ENCODE data around the gene SLCO4A1.

GRCh38 chr20:62631336-62632308 lies 10.7 kb upstream of the SLCO4A1 start:
- TF ChIP-seq, protein P1, sequence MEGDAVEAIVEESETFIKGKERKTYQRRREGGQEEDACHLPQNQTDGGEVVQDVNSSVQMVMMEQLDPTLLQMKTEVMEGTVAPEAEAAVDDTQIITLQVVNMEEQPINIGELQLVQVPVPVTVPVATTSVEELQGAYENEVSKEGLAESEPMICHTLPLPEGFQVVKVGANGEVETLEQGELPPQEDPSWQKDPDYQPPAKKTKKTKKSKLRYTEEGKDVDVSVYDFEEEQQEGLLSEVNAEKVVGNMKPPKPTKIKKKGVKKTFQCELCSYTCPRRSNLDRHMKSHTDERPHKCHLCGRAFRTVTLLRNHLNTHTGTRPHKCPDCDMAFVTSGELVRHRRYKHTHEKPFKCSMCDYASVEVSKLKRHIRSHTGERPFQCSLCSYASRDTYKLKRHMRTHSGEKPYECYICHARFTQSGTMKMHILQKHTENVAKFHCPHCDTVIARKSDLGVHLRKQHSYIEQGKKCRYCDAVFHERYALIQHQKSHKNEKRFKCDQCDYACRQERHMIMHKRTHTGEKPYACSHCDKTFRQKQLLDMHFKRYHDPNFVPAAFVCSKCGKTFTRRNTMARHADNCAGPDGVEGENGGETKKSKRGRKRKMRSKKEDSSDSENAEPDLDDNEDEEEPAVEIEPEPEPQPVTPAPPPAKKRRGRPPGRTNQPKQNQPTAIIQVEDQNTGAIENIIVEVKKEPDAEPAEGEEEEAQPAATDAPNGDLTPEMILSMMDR (IDR thresholded peaks at IDR 0.05; ENCODE audit: poor library complexity): no peak
- TF ChIP-seq EZH2 (IDR thresholded peaks at IDR 0.05; ENCODE audit: borderline replicate concordance) (no peak), EZH2phosphoT487 (IDR thresholded peaks at IDR 0.05; ENCODE audit: low read depth, severe bottlenecking, unreplicated experiment) (no peak)
